HepG2 (cell line): ENCODE data around the gene SHLD1. TPM values are rescaled to one million over a fixed set of nuclear protein-coding genes. Genes with fewer than 3 reads are reported as not detected.

Experiments
- ATRX ChIP-seq: sonication (generic); formaldehyde crosslinking; IDR thresholded peaks from 2 replicates; pipeline ENCODE4 v1.4.0; 2020; ENCODE audit warnings: missing genetic modification reagents, borderline replicate concordance
- BRD4 ChIP-seq: sonication (generic); formaldehyde crosslinking; IDR thresholded peaks from 2 replicates; pipeline ENCODE4 v1.4.0; 2020; ENCODE audit warnings: missing genetic modification reagents
- ISL2 ChIP-seq: sonication (generic); formaldehyde crosslinking; IDR thresholded peaks from 2 replicates; pipeline ENCODE4 v1.5.0; 2020; ENCODE audit warnings: missing genetic modification reagents
- KDM5A ChIP-seq: fragments of 200-600 bp; sonication (generic); IDR thresholded peaks from 2 replicates; pipeline ENCODE4 v1.7.0; 2018; ENCODE audit warnings: antibody characterized with exemption, mild to moderate bottlenecking, low read length, borderline replicate concordance
- NFKB2 ChIP-seq: sonication (generic); formaldehyde crosslinking; IDR thresholded peaks from 2 replicates; pipeline ENCODE4 v1.4.0; 2020; ENCODE audit warnings: missing genetic modification reagents, borderline replicate concordance
- RAD21 ChIP-seq: fragments of 450-650 bp; formaldehyde crosslinking; IDR thresholded peaks from 2 replicates; pipeline ENCODE4 v1.5.0; 2020; ENCODE audit warnings: mild to moderate bottlenecking
- REL ChIP-seq: sonication (generic); formaldehyde crosslinking; conservative IDR thresholded peaks from 2 replicates; pipeline ENCODE4 v1.8.0; 2022; ENCODE audit warnings: mild to moderate bottlenecking, missing genetic modification reagents, moderate library complexity
- RNF2 ChIP-seq: fragments of 450-650 bp; conservative IDR thresholded peaks from 2 replicates; pipeline ENCODE4 v1.6.1; 2016; ENCODE audit warnings: low read depth
- SOX6 ChIP-seq, 2 experiments: fragments of 450-650 bp in 1 of 2; sonication (generic) in 1 of 2; formaldehyde crosslinking in 1 of 2; IDR thresholded peaks; 2 replicates each; pipeline versions ENCODE4 v1.4.0 to v1.6.1; 2017 to 2020; ENCODE audit warnings: antibody characterized with exemption in 1 of 2, mild to moderate bottlenecking in 1 of 2, missing genetic modification reagents in 1 of 2
- SP5 ChIP-seq: IDR thresholded peaks from 2 replicates; pipeline ENCODE4 v1.6.1; 2016; ENCODE audit warnings: low read depth, borderline replicate concordance
- ZEB1 ChIP-seq: IDR thresholded peaks from 2 replicates; pipeline ENCODE4 v1.6.1; 2012; ENCODE audit warnings: mild to moderate bottlenecking, low read depth, inconsistent platforms; ENCODE audit not compliant: insufficient replicate concordance
- ZMYM3 ChIP-seq: sonication (generic); formaldehyde crosslinking; IDR thresholded peaks from 2 replicates; pipeline ENCODE4 v1.5.1; 2020; ENCODE audit warnings: mild to moderate bottlenecking, missing genetic modification reagents
- ZNF225 ChIP-seq: sonication (generic); formaldehyde crosslinking; IDR thresholded peaks from 2 replicates; pipeline ENCODE4 v1.4.0; 2020; ENCODE audit warnings: mild to moderate bottlenecking, missing genetic modification reagents
- ZNF766 ChIP-seq: sonication (generic); formaldehyde crosslinking; IDR thresholded peaks from 2 replicates; pipeline ENCODE4 v1.5.0; 2020; ENCODE audit warnings: missing genetic modification reagents, borderline replicate concordance
- ZNF850 ChIP-seq: sonication (generic); formaldehyde crosslinking; conservative IDR thresholded peaks from 2 replicates; pipeline ENCODE4 v1.9.0; 2021; ENCODE audit warnings: mild to moderate bottlenecking, missing genetic modification reagents
- polyA plus RNA-seq, 8 experiments: library from polyadenylated mRNA; depleted of rRNA in 3 of 8; stranded (reverse) in 7 of 8; unstranded in 1 of 8; fragments of >200 nt; fragmentation: Illumina TruSeq in 4 of 8; extraction: Trizol in 4 of 8; gene quantifications; 2 replicates each; pipeline versions ENCODE4 v1.2.1 to v1.2.3, GENCODE V29; 2011 to 2016; ENCODE audit warnings: low read depth in 4 of 8, missing spikeins in 1 of 8, mixed read lengths in 1 of 8; ENCODE audit not compliant: insufficient read depth in 1 of 8
- total RNA-seq, 5 experiments: library from RNA; depleted of rRNA; stranded (reverse); fragments of >200 nt; fragmentation: Illumina TruSeq; extraction: Trizol; gene quantifications; 2 replicates each; pipeline ENCODE4 v1.2.3, GENCODE V29; 2016; ENCODE audit warnings: low read depth in 1 of 5
- TF ChIP-seq, protein P1 (sequence below), 2 experiments: sonication (generic) in 1 of 2; formaldehyde crosslinking in 1 of 2; IDR thresholded peaks; 2 replicates each; pipeline versions ENCODE4 v1.6.1 to v1.9.0; 2014 to 2022; ENCODE audit warnings: antibody characterized with exemption in 1 of 2, borderline replicate concordance in 1 of 2, inconsistent platforms in 1 of 2, low read depth in 1 of 2, missing genetic modification reagents in 1 of 2
- TF ChIP-seq, protein P2 (sequence below): sonication (generic); formaldehyde crosslinking; IDR thresholded peaks from 2 replicates; pipeline ENCODE4 v1.8.0; 2022; ENCODE audit warnings: mild to moderate bottlenecking, missing genetic modification reagents, moderate library complexity
- TF ChIP-seq, protein P3 (sequence below): sonication (generic); formaldehyde crosslinking; IDR thresholded peaks from 2 replicates; pipeline ENCODE4 v1.8.0; 2022; ENCODE audit warnings: missing genetic modification reagents, low read depth, mild to moderate bottlenecking, borderline replicate concordance
- TF ChIP-seq, protein P4 (sequence below): sonication (generic); formaldehyde crosslinking; IDR thresholded peaks from 2 replicates; pipeline ENCODE4 v1.4.0; 2020; ENCODE audit warnings: mild to moderate bottlenecking, low read depth, missing genetic modification reagents

The SHLD1 gene
- total and polyA plus RNA-seq, 2 of the 13 experiments (the other 11 are each of a cell fraction or from before 2014, with no cell fraction given): 8.9 to 10.0 TPM

DNA sequence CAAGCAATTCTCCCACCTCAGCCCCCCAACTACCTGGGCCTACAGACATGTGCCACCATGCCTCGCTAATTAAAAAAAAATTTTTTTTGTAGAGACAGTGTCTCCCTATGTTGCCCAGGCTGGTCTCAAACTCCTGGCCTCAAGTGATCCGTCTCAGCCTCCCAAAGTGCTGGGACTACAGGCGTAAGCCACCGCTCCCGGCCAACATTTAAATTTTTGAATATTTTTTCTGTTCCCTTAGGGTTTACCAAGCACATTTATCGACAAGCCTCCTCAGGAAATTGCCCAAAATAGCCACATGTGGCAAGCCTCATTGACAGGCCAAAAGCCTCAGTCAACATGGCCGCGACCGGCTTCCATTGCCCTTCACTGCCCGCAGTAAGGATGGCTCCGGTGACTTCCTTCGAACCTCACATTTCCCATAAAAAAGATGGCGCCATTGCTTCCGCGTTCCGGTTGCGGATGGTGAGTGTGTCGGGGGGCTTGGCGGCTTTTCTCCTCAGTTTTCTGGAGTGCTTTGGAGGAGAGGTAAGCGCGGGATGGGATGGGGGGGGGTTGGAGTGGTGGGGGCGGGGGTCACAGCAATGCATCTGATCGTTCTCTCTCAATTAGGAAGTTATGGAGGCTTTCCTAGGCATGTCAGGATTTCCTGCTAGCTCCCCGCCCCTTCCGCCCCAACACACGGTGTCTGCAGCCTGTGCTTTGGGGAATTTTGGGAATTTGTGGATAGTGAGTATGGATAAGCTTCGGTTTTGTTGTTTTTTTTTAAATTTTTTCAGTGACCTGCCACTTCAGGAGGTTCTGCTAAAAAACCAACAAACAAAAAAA, at the start of gene SHLD1 (continued):
- TF ChIP-seq, protein P1, sequence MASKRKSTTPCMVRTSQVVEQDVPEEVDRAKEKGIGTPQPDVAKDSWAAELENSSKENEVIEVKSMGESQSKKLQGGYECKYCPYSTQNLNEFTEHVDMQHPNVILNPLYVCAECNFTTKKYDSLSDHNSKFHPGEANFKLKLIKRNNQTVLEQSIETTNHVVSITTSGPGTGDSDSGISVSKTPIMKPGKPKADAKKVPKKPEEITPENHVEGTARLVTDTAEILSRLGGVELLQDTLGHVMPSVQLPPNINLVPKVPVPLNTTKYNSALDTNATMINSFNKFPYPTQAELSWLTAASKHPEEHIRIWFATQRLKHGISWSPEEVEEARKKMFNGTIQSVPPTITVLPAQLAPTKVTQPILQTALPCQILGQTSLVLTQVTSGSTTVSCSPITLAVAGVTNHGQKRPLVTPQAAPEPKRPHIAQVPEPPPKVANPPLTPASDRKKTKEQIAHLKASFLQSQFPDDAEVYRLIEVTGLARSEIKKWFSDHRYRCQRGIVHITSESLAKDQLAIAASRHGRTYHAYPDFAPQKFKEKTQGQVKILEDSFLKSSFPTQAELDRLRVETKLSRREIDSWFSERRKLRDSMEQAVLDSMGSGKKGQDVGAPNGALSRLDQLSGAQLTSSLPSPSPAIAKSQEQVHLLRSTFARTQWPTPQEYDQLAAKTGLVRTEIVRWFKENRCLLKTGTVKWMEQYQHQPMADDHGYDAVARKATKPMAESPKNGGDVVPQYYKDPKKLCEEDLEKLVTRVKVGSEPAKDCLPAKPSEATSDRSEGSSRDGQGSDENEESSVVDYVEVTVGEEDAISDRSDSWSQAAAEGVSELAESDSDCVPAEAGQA (IDR thresholded peaks at IDR 0.05; ENCODE audit: low read depth): peak; percentile 99
- TF ChIP-seq, protein P1 (CRISPR knock-in tag; IDR thresholded peaks at IDR 0.05; ENCODE audit: borderline replicate concordance): no peak
- peak; percentile 62; the same call in 1 of the 2 replicates for TF ChIP-seq ZMYM3 (CRISPR knock-in tag)
- no peak for TF ChIP-seq ZNF850
- TF ChIP-seq SOX6 (IDR thresholded peaks at IDR 0.05): no peak
- no peak for TF ChIP-seq SOX6 (CRISPR knock-in tag; IDR thresholded peaks at IDR 0.05)
- peak; percentile 45; the same call in 1 of the 2 replicates for TF ChIP-seq ZNF225
- no peak for TF ChIP-seq ZNF766
- TF ChIP-seq SP5 (CRISPR knock-in tag): peak; percentile 51
- TF ChIP-seq, protein P2, sequence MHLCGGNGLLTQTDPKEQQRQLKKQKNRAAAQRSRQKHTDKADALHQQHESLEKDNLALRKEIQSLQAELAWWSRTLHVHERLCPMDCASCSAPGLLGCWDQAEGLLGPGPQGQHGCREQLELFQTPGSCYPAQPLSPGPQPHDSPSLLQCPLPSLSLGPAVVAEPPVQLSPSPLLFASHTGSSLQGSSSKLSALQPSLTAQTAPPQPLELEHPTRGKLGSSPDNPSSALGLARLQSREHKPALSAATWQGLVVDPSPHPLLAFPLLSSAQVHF (CRISPR knock-in tag): no peak
- TF ChIP-seq ZEB1: no peak
- peak; percentile 47; the same call in 1 of the 2 replicates for TF ChIP-seq ATRX (CRISPR knock-in tag)
- peak; percentile 40; the same call in 1 of the 2 replicates for TF ChIP-seq KDM5A
- peak; percentile 15; the same call in 1 of the 2 replicates for TF ChIP-seq ISL2 (CRISPR knock-in tag)
- TF ChIP-seq REL: no peak
- TF ChIP-seq NFKB2 (CRISPR knock-in tag): peak; percentile 16; the same call in 1 of the 2 replicates
- TF ChIP-seq RAD21 (CRISPR knock-in tag): peak; percentile 56
- 0 out of 2 replicates have a peak, but pooled peaks have one; percentile 40 for TF ChIP-seq BRD4 (CRISPR knock-in tag)
- TF ChIP-seq, protein P3, sequence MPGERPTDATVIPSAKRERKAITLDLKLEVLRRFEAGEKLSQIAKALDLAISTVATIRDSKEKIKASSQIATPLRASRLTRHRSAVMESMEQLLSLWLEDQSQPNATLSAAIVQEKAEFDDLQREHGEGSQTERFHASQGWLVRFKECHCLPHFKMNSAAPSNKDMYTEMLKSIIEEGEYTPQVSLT (CRISPR knock-in tag): 0 out of 2 replicates have a peak, but pooled peaks have one; percentile 59
- TF ChIP-seq RNF2: no peak
- TF ChIP-seq, protein P4, sequence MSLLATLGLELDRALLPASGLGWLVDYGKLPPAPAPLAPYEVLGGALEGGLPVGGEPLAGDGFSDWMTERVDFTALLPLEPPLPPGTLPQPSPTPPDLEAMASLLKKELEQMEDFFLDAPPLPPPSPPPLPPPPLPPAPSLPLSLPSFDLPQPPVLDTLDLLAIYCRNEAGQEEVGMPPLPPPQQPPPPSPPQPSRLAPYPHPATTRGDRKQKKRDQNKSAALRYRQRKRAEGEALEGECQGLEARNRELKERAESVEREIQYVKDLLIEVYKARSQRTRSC (CRISPR knock-in tag): no peak
